Stimulated activated CD8-positive, alpha-beta memory T cell treated with anti-CD3 and anti-CD28 coated beads, Interleukin-15, amount 100 ng/mL, for 24 hours (primary cell): ENCODE data around the gene TMPRSS7.

Experiments
- DNase-seq: peaks from one replicate; pipeline ENCODE4 v3.0.0-alpha.2; 2020; ENCODE audit warnings: low read depth

The TMPRSS7 gene

GRCh38 chr3:112129925-112130637, 95.5 kb downstream of the TMPRSS7 start:
- no peak for DNase-seq

- no peak for DNase-seq
Observed at GRCh38 chr3:112130638-112130993, 96.1 kb downstream of the TMPRSS7 start.
